Ovary (tissue), 3 donors: Measurements from ENCODE around the gene FAM3D.

Source experiments
- POLR2A ChIP-seq: fragments of 450-650 bp; IDR thresholded peaks from one replicate; pipeline ENCODE4 v1.6.1; 2017; ENCODE audit warnings: antibody characterized with exemption, mild to moderate bottlenecking, moderate library complexity
- TF ChIP-seq, protein P1 (sequence below), 3 donors: fragments of 450-650 bp in 2 of 3; fragments of 200-600 bp in 1 of 3; IDR thresholded peaks; one replicate each; pipeline versions ENCODE4 v1.5.1 to v1.8.0; 2016 to 2022; ENCODE audit warnings: antibody characterized with exemption in 3 of 3, mild to moderate bottlenecking in 1 of 3
- donor health status: DM: no; HTN: no; CAD: no.

DNA sequence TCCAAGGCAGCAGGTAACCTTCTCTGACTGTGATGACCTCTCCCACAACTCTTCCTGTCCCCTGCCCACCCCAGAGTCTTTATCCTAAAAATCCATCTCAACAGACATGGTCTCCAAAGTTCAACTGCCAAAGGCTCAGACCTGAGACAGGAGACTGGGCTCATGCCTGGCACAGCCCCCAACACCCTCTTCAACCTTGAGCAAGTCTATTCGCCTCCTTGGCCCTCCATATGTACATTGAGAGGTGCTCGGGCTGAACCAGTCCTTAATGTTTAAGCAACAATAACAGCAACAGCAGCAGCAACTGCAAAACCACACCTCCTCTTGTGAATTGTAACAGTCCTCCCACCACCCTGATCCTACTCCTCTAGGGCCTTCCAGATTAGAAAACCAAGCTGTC, 9.9 kb downstream of the FAM3D start:
- TF ChIP-seq POLR2A, result no peak
- TF ChIP-seq, protein P1, sequence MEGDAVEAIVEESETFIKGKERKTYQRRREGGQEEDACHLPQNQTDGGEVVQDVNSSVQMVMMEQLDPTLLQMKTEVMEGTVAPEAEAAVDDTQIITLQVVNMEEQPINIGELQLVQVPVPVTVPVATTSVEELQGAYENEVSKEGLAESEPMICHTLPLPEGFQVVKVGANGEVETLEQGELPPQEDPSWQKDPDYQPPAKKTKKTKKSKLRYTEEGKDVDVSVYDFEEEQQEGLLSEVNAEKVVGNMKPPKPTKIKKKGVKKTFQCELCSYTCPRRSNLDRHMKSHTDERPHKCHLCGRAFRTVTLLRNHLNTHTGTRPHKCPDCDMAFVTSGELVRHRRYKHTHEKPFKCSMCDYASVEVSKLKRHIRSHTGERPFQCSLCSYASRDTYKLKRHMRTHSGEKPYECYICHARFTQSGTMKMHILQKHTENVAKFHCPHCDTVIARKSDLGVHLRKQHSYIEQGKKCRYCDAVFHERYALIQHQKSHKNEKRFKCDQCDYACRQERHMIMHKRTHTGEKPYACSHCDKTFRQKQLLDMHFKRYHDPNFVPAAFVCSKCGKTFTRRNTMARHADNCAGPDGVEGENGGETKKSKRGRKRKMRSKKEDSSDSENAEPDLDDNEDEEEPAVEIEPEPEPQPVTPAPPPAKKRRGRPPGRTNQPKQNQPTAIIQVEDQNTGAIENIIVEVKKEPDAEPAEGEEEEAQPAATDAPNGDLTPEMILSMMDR (IDR thresholded peaks at IDR 0.05), result no peak
